HG03442 (cell line): ENCODE results near the gene ZNF69.
A peak's percentile ranks its signal among the peaks of the same experiment; 100 is the strongest.
"Not testable (repeated sequence)": the region's sequence is repeated elsewhere in the genome, so short reads cannot be mapped to it uniquely, and the experiment has no call there.

ENCODE experiments used
- ATAC-seq: cut with Tn5 transposase; IDR thresholded peaks from one replicate; pipeline ENCODE4 v1.9.1; 2021; ENCODE audit warnings: mild to moderate bottlenecking, moderate library complexity; ENCODE audit not compliant: unreplicated experiment

The ZNF69 gene

DNA sequence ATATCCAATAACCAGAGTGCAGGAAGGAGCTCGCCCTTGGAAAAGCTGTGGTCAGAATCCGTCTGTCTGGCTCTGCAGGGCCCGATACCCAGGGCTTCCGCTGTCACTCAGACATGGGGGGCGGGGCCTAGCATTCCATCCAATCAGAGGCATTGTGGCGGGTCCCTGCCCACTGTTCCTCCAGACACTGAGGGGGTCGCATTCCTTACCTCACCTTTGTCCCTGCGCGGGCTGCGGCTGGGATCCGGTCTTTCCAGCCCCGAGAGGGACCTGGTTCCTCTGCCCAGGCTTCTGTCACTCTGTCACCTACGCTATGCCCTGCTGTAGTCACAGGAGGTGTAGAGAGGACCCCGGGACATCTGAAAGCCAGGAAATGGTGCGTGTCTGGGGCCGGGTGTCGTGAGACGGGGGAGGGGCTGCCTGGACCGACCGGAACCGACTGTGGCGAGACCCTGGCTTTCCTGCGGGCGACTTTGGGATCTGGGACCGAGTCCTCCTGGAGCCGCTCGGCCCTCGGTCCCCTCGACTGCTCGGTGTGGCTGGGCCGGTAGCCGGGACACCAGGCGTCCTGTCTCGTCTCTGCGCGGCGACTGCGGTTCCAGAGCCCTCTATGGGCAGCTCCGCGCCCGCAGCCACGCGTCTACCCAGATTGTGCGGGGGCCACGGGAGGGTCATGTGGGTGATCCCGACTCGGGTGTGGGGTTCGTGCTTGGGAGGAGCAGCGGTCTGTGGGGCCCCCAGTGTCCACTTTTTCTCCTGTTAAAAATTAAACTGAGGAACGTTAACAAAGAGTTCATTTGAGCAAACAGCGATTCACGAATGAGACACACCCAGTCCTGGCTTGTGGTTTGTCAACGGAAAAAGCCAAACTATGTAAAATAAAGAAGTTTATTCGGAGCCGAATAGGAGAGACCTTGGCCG, at the start of gene ZNF69:
Gene ZNF69 (plus strand): TSS at position 172 of the 921 bp plus-strand sequence. CDS start 142 bp downstream, at position 314.
- no peak for ATAC-seq

DNA sequence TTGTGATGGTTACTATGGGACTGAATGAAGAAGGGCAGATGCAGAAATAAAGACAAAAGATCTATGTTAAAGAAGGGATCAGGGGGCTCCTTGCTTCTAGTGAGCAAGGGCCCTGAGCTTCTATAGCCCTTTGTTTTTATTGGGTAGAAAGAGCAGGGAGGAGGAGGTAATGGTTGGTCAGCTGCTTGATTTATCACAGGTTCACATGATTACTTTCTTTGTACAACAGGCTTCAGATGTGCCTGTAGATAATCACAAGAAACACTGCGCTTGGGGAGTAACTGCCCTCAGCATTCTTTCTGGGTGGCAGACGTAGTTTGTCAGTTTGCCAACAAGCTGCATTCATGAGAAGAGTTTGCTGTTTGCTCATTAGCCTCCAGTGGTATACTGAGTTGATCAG, 43.9 kb upstream of the ZNF69 start:
- no peak for ATAC-seq

DNA sequence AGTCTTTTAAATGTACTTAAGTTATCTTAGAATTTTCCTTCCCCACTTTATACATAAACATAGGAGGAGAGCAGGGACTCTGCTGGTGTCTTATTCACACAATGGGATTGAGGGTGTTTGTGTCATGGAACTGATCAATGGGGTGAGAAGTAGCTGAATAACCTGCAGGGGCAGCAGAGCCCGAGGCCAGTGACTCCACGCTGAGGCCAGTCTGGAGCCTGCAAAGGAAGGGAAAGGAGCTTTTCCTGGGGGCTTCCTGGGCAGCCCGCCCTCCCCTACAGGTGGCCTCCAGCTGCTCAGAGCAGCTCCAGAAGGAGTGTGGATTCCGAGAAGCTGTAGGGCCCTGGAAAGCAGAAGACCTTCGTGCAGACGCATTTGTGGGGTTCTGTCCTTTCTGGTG, 40.0 kb upstream of the ZNF69 start:
- ATAC-seq, result not testable (repeated sequence)

DNA sequence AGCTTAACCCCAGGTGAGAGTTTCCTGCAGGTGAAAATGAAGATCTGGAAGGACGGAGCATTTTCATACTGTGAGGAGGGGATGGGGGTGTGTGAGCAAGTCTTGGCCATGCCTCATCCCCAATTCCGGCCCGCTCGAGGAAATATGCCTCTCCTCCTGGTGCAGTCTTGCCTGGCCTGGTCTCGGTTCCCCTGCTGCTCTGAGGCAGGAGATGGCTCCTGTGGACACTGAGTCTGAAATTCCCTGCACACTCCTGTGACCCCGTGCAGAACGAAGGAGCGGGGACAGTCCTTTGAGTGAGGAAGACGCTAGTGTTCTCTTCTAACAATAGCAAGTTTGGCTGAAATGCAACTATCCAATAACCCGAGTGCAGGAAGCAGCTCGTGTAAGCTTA, 39.4 kb upstream of the ZNF69 start:
- ATAC-seq, result no peak

GRCh38 chr19:11848594-11849469, 38.8 kb upstream of the ZNF69 start, which contains the start of gene ZNF439:
Gene ZNF439 (plus strand): TSS chr19:11848726. CDS start chr19:11848868, 142 bp downstream.
- ATAC-seq, result peak; percentile 69

DNA sequence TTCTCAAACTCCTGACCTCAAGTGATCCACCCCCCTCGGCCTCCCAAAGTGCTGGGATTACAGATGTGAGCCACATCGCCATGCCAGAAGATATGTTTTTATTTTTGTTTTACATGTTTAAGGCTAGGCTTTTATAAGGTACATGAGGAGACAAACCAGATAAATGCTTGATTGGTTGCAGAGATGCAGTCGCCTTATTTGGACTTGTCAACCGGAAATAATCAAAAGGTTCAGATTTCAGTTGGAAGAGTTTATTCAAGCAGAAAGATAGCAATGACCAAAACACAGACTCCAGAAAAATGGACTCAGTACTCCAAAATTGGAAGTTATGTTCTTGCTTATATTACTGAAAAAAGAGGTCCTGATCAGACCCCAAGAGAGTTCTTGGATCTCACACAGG, 37.3 kb upstream of the ZNF69 start:
- ATAC-seq, result not testable (repeated sequence)

DNA sequence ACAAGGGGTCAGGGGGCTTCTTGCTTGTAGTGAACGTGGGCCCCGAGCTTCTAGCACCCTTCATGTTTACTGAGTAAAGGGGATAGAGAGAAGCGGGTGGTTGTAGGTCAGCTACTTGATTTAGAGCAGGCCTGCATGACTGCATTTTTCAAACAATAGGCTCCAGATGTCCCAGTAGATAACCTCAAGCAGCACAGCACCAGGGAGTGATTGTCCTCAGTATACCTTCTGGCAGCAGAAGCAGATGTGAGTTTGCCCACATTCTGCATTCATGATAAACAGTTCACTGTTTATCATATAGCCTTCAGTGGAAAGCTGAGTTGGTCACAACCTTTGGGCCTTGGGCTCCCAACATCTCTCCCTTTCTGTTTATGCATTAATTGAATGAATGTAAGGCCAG, 34.2 kb upstream of the ZNF69 start:
- no peak for ATAC-seq

DNA sequence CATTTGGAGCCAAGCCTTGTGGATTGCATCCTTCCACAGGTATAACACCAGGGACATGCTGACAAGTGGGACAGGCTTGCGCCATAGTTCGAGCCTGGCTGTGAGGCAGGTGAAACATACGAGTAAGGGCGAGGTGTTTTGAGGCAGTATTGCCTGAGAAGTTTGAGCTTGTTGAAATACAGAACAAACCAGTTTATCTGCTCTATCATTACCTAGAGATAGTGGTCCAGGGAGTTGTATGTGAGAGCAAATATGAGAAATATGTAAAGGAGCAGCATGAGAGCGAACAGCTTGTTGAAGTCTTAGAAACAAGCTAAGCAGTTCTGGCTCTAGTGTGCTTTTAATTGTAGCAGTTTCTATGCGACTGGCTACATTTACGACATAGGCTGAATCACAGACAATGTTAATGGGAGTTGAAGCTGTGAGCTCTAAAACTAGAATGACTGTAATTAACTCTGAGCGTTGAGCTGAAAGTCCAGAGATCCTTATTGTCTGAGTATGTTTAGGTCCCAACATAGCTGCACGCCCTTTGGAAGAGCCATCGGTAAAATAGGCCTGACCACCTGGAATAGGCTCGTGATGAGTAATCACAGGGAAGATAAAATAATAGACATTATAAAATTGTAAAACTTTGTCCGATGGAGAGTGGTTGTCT, 30.9 kb upstream of the ZNF69 start:
- ATAC-seq, result no peak

GRCh38 chr19:11860721-11861120, 26.9 kb upstream of the ZNF69 start:
- ATAC-seq, result no peak

DNA sequence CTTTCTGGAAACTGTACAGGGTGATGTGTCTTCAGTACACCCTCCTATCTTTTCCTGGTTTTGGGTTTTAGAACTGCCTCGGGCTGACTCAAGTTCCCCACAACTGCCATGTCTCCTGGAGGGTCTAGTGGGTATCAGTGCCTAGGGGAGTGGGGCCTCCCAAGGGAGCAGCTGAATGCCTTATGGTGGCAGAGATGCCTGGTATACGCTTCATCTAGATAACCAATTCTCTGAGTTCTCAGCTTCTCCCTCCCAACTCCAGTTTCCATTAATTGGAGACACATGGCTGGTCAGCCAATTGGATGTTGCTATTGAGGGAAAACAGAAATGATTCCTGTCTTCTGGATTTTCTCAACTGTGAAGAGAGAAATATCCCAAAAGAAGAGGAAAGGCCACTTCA, 26.3 kb upstream of the ZNF69 start:
- no peak for ATAC-seq

DNA sequence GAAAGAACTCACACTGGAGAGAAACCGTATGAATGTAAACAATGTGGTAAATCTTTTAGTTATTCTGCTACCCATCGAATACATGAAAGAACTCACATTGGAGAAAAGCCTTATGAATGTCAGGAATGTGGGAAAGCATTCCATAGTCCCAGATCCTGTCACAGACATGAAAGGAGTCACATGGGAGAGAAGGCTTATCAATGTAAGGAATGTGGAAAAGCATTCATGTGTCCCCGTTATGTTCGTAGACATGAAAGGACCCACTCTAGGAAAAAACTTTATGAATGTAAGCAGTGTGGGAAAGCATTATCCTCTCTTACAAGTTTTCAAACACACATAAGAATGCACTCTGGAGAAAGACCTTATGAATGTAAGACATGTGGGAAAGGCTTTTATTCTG, 19.8 kb upstream of the ZNF69 start:
- ATAC-seq, result not testable (repeated sequence)

DNA sequence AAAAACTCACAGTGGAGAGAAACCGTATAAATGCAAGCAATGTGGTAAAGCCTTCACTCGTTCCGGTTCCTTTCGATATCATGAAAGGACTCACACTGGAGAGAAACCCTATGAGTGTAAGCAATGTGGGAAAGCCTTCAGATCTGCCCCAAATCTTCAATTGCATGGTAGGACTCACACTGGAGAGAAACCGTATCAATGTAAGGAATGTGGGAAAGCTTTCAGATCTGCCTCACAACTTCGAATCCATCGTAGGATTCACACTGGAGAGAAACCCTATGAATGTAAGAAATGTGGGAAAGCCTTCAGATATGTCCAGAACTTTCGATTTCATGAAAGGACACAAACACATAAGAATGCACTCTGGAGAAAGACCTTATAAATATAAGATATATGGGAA, 19.4 kb upstream of the ZNF69 start:
- ATAC-seq, result no peak

GRCh38 chr19:11872624-11873023, 15.0 kb upstream of the ZNF69 start:
- no peak for ATAC-seq

DNA sequence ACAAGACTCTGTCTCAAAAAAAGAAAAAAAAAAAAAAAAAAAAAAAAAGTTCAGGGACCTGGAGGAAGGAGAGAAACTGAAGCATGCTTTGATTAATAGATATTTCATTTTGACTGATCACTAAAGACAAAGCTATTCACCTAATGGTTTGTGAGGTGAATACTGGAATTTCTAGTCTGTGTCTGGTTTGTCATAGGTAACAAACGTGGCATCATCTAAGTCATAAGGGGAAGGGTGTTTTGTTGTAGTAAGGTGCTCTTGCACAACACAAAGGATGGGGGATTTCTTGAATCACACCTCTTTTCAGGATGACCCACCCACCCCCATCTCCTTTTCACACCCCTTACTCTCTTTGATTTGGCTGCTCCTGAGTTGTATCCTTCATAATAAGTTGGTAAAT, 13.8 kb upstream of the ZNF69 start:
- no peak for ATAC-seq

DNA sequence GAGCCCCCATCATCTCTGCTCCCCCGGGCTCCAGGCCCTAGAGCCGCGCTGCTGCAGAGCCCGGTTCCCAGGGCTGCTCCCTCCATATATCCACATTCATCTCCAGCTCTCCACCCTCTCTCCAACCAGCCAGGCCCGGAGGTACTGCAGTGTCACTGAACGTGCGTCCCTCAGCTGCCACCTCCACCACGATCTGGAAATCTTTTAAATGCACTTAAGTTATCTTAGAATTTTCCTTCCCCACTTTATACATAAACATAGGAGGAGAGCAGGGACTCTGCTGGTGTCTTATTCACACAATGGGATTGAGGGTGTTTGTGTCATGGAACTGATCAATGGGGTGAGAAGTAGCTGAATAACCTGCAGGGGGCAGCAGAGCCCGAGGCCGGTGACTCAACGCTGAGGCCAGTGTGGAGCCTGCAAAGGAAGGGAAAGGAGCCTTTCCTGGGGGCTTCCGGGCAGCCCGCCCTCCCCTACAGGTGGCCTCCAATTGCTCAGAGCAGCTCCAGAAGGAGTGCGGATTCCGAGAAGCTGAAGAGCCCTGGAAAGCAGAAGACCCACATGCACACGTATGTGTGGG, 7.8 kb upstream of the ZNF69 start:
- not testable (repeated sequence) for ATAC-seq

GRCh38 chr19:11880598-11880997, 7.0 kb upstream of the ZNF69 start:
- ATAC-seq, result no peak

DNA sequence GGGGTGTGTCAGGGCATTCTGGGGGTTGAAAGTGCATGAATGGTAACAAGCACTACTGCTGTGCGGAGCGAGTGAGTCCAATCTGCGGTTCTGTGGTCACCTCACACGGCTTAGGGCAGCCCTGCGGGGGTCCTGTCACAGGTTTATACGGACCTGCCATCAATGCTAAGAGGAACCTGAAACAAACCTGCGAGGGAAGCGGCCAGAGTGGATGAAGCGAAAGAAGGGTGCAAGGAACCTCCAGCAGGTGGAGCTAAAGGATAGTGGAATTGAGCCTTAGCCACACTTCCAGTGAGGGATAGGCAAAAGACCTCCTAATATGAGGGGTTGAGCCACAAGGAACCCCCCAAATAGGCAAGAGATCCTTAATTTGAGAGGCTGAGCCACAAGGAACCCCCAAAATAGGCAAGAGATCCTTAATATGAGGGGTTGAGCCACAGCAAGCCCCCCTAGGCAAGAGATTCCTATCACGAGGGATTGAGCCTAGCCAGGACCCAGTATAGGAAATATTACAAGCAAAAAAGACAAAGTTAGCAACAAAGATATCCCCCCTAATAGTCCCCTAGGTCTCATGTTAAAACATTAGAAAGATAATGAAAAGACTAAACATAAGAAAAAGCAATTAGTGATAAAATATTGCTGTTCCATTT, 6.3 kb upstream of the ZNF69 start:
- ATAC-seq, result no peak

- no peak for ATAC-seq
Observed at GRCh38 chr19:11882606-11883005, 5.0 kb upstream of the ZNF69 start.

DNA sequence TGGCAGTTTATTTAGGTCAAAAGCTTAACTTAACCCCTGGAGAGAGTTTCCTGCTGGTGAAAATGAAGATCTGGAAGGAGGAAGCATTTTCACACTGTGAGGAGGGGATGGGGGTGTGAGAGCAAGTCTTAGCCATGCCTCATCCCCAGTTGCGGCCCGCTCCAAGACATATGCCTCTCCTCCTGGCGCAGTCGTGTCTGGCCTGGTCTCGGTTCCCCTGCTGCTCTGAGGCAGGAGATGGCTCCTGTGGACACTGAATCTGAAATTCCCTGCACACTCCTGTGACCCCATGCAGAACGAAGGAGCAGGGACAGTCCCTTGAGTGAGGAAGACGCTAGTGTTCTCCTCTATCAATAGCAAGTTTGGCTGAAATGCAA, 360 bp upstream of the ZNF69 start:
- ATAC-seq, result no peak

- not testable (repeated sequence) for ATAC-seq
Observed at GRCh38 chr19:11889901-11890300, 2.3 kb downstream of the ZNF69 start.
